Tibial nerve (tissue), 4 donors: ENCODE data around the gene ANO2. TPM values are rescaled to one million over a fixed set of nuclear protein-coding genes. Genes with fewer than 3 reads are reported as not detected.

Experiments
- DNase-seq, 2 donors: peaks; one replicate each; pipeline ENCODE4 v3.0.0-alpha.2; 2019; ENCODE audit warnings: low spot score in 2 of 2
- H3K27ac ChIP-seq, 4 donors: fragments of 200-600 bp; sonication (generic) in 3 of 4; one replicate each; pipeline ENCODE4 v1.5.1; 2017 to 2019; ENCODE audit warnings: mild to moderate bottlenecking in 1 of 4
- H3K27me3 ChIP-seq, 2 donors: fragments of 200-600 bp; sonication (generic) in 1 of 2; one replicate each; pipeline versions ENCODE4 v1.5.1 to v1.6.0; 2017 to 2019
- H3K36me3 ChIP-seq, 3 donors: fragments of 200-600 bp; sonication (generic); one replicate each; pipeline ENCODE4 v1.5.1; 2018 to 2019
- H3K4me1 ChIP-seq, 4 donors: fragments of 200-600 bp; sonication (generic) in 3 of 4; one replicate each; pipeline ENCODE4 v1.5.1; 2017 to 2019
- H3K4me3 ChIP-seq, 4 donors: fragments of 200-600 bp; sonication (generic) in 3 of 4; one replicate each; pipeline ENCODE4 v1.5.1; 2017 to 2019; ENCODE audit warnings: mild to moderate bottlenecking in 1 of 4, moderate library complexity in 1 of 4
- H3K9me3 ChIP-seq, 4 donors: fragments of 200-600 bp; sonication (generic) in 3 of 4; one replicate each; pipeline ENCODE4 v1.5.1; 2017 to 2019
- EP300 ChIP-seq, 2 donors: sonication (generic); formaldehyde crosslinking; IDR thresholded peaks; one replicate each; pipeline ENCODE4 v1.6.1; 2017; ENCODE audit warnings: antibody characterized with exemption in 2 of 2, mild to moderate bottlenecking in 1 of 2
- POLR2A ChIP-seq, 2 donors: fragments of 450-650 bp; IDR thresholded peaks; one replicate each; pipeline ENCODE4 v1.6.1; 2017; ENCODE audit warnings: antibody characterized with exemption in 2 of 2, mild to moderate bottlenecking in 2 of 2, moderate library complexity in 2 of 2
- WGBS, 2 donors: methylation state at CpG; one replicate each; pipeline ENCODE4 v1.1.5; 2018; 5-methylcytosine and 5-hydroxymethylcytosine counted together
- total RNA-seq, 4 donors: library from RNA; depleted of rRNA; stranded (reverse); fragments of >200 nt; gene quantifications; one replicate each; pipeline ENCODE4 v1.1.0, GENCODE V29; 2016
- TF ChIP-seq, protein P1 (sequence below), 5 experiments: fragments of 200-600 bp in 3 of 5; fragments of 450-650 bp in 2 of 5; sonication (generic) in 3 of 5; IDR thresholded peaks; one replicate each; pipeline ENCODE4 v1.5.1; 2016 to 2019; ENCODE audit warnings: antibody characterized with exemption in 5 of 5, mild to moderate bottlenecking in 3 of 5, moderate library complexity in 2 of 5

ANO2 gene
- total RNA-seq, 4 donors from 2014 or later, result 13.8 to 23.2 (median 21.3) TPM

DNA sequence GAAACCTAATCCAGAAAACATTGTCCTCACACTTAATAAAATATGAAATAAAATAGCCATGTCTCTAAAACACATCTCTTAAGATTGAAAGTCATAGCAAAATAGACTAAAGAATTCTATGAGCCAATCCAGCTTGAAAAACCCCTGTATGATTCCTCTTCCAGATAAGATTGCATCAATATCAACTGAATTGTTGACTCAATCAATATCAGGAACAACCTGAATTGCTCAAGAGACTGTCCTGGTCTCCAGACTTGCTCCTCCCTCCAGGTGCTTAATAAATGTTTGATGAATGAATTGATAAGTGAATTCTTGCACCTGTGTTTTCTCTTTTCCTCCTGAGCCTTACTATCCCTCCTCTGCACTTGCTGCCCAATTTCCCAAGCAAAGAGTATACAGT is 351.1 kb downstream of the ANO2 start:
- no peaks in the 10 kb centered on the region for H3K36me3 ChIP-seq
- no peak overlapping the region for H3K4me3 ChIP-seq
- no peak for DNase-seq
- H3K9me3 ChIP-seq, result no peaks in the 10 kb centered on the region
- H3K27me3 ChIP-seq, result no peaks in the 10 kb centered on the region
- no peak overlapping the region for H3K27ac ChIP-seq
- H3K4me1 ChIP-seq, result no peaks in the 10 kb centered on the region
- no peak for TF ChIP-seq POLR2A (IDR thresholded peaks at IDR 0.05)
- TF ChIP-seq, protein P1, sequence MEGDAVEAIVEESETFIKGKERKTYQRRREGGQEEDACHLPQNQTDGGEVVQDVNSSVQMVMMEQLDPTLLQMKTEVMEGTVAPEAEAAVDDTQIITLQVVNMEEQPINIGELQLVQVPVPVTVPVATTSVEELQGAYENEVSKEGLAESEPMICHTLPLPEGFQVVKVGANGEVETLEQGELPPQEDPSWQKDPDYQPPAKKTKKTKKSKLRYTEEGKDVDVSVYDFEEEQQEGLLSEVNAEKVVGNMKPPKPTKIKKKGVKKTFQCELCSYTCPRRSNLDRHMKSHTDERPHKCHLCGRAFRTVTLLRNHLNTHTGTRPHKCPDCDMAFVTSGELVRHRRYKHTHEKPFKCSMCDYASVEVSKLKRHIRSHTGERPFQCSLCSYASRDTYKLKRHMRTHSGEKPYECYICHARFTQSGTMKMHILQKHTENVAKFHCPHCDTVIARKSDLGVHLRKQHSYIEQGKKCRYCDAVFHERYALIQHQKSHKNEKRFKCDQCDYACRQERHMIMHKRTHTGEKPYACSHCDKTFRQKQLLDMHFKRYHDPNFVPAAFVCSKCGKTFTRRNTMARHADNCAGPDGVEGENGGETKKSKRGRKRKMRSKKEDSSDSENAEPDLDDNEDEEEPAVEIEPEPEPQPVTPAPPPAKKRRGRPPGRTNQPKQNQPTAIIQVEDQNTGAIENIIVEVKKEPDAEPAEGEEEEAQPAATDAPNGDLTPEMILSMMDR (IDR thresholded peaks at IDR 0.05), result no peak

DNA sequence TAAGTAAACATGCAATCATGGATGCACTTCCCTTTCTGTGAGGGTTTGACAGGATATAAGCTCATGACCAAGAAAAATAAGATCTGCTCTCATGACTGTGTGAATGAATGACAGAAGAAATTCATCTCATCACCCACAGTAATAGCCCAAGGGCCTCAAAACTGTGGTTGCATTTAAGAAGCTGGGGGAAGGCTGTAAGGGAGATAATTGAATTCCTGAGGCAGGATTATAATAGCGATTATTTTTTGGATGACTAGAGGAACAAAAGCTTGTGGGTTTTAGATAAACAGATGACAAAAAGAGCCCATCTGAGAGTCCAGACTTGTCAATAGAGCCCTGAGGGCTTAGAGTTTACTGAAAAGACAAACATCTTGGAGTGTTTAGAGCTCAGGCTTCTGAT is 352.0 kb downstream of the ANO2 start:
- DNase-seq, result no peak
- H3K36me3 ChIP-seq, result no peaks in the 10 kb centered on the region
- no peak overlapping the region for H3K27ac ChIP-seq
- TF ChIP-seq POLR2A (IDR thresholded peaks at IDR 0.05), result no peak
- TF ChIP-seq, protein P1 (IDR thresholded peaks at IDR 0.05), result no peak
- no peak for TF ChIP-seq EP300 (IDR thresholded peaks at IDR 0.05)
- H3K9me3 ChIP-seq, result no peaks in the 10 kb centered on the region
- H3K27me3 ChIP-seq, result no peaks in the 10 kb centered on the region
- H3K4me3 ChIP-seq, result no peak overlapping the region
- no peaks in the 10 kb centered on the region for H3K4me1 ChIP-seq
- WGBS, 2 donors, result 83% methylated on average over 1 of the region's 1 CpG

DNA sequence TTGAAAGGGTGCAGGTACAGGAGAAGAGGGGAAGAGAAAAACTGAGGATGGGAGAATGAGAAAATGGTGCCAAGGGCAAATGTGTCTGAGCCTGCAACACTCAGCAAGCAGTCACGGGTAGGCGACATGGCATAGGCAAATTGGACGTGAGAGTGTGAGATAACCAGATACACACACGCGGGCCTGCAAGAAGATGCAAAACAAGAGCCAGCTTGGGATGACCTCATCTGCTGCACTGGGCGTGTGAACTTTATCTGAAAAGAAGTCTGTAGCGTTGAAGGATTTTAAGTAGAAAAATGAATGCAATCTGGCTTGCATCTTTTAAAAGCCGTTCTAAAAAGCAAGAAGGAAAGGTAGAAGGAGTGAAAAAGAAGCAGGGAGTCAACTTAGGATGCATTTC is 352.7 kb downstream of the ANO2 start:
- no peaks in the 10 kb centered on the region for H3K9me3 ChIP-seq
- no peaks in the 10 kb centered on the region for H3K27me3 ChIP-seq
- WGBS, 2 donors, result 65% methylated on average over 8 of the region's 8 CpGs
- no peak overlapping the region for H3K4me3 ChIP-seq
- H3K4me1 ChIP-seq, result no peaks in the 10 kb centered on the region
- DNase-seq, result no peak
- H3K36me3 ChIP-seq, result no peaks in the 10 kb centered on the region
- TF ChIP-seq, protein P1 (IDR thresholded peaks at IDR 0.05), result no peak
- TF ChIP-seq EP300 (IDR thresholded peaks at IDR 0.05) (no peak), POLR2A (IDR thresholded peaks at IDR 0.05) (no peak)
- no peak overlapping the region for H3K27ac ChIP-seq

DNA sequence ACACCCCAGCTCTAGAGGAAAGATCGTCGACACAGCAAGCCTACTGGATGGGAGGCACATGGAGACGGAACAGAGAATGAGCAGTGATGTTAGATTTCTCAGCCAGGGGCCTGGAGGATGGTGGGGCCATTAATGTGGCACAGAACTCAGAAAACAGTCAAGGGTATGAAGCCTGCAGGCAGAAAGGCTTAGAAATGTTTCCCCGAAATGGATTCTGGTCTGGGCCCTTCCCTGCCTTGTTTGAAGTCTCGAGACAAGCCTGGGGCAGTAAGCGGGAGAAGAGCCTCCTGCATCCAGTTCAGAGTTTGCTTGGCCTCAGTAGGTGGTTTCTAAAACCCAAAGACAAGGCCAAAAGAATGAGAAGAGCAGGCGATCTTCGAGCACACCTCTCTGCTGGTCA is 354.7 kb downstream of the ANO2 start:
- Histone ChIP-seq H3K9me3 (no peaks in the 10 kb centered on the region), H3K4me3 (no peak overlapping the region), H3K27me3 (no peaks in the 10 kb centered on the region), H3K27ac (no peak overlapping the region), H3K4me1 (no peaks in the 10 kb centered on the region), H3K36me3 (no peaks in the 10 kb centered on the region)
- DNase-seq, result no peak
- TF ChIP-seq, protein P1 (IDR thresholded peaks at IDR 0.05), result no peak
- no peak for TF ChIP-seq EP300 (IDR thresholded peaks at IDR 0.05)
- no peak for TF ChIP-seq POLR2A (IDR thresholded peaks at IDR 0.05)
- WGBS, 2 donors, result 85 to 88% methylated on average over 8 of the region's 8 CpGs

DNA sequence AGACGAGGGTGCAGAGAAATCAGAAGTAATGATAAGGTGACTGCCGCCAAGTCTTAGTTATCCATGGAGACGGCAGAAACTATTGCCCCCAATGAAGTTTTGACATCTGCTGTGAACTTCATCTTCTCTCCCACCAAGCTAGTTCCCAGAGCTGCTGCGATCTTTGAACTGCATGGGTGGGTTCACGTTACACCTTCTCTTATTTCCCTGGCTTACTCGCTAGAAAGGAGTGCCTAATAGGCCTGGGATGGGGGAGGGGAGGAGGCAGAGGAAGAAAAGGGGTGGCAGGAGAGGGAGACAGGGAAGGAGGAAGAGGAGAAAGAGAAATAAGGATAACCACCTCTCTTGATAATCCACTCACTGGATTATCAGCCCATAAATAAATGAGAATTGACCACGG is 356.0 kb downstream of the ANO2 start:
- WGBS, 2 donors, result 69 to 71% methylated on average over 7 of the region's 7 CpGs
- DNase-seq, result no peak
- TF ChIP-seq POLR2A (IDR thresholded peaks at IDR 0.05), result no peak
- TF ChIP-seq EP300 (IDR thresholded peaks at IDR 0.05), result no peak
- TF ChIP-seq, protein P1 (IDR thresholded peaks at IDR 0.05), result no peak

More for the DNA sequence above, 356.0 kb downstream of the ANO2 start:
- Histone ChIP-seq H3K9me3 (no peaks in the 10 kb centered on the region), H3K4me1 (no peaks in the 10 kb centered on the region), H3K27me3 (no peaks in the 10 kb centered on the region), H3K36me3 (no peaks in the 10 kb centered on the region), H3K27ac (no peak overlapping the region), H3K4me3 (no peak overlapping the region)
